Breast epithelium (tissue), 3 donors: ENCODE measurements around the gene URM1.
"Not testable (repeated sequence)": the region's sequence is repeated elsewhere in the genome, so short reads cannot be mapped to it uniquely, and the experiment has no call there.

Experiments
- CTCF ChIP-seq, 3 donors: fragments of 450-650 bp; IDR thresholded peaks; one replicate each; pipeline ENCODE4 v1.5.1; 2016 to 2017; ENCODE audit warnings: antibody characterized with exemption in 3 of 3, mild to moderate bottlenecking in 3 of 3, moderate library complexity in 3 of 3
- POLR2A ChIP-seq: fragments of 450-650 bp; IDR thresholded peaks from one replicate; pipeline ENCODE4 v1.6.1; 2016; ENCODE audit warnings: antibody characterized with exemption, mild to moderate bottlenecking, moderate library complexity
- POLR2AphosphoS5 ChIP-seq, 3 donors: sonication (generic); formaldehyde crosslinking; IDR thresholded peaks; one replicate each; pipeline ENCODE4 v1.6.1; 2017; ENCODE audit warnings: antibody characterized with exemption in 3 of 3

GRCh38 chr9:128338852-128339614 lies 32.1 kb upstream of the URM1 start:
- not testable (repeated sequence) for TF ChIP-seq CTCF (IDR thresholded peaks at IDR 0.05); POLR2AphosphoS5 (IDR thresholded peaks at IDR 0.05); POLR2A
